Heart left ventricle (tissue), 16 donors: ENCODE results near the gene CRYZL1. TPM values are rescaled to one million over a fixed set of nuclear protein-coding genes. Genes with fewer than 3 reads are reported as not detected.
"Not testable (repeated sequence)": the region's sequence is repeated elsewhere in the genome, so short reads cannot be mapped to it uniquely, and the experiment has no call there.

ENCODE experiments used
- ATAC-seq, 4 donors: fragments of 200-7000 bp; cut with Tn5 transposase; one replicate each; pipeline ENCODE4 v1.9.1; 2020 to 2022; ENCODE audit warnings: moderate library complexity in 4 of 4, mild to moderate bottlenecking in 3 of 4, moderate number of reproducible peaks in 1 of 4
- DNase-seq, 5 donors: peaks; one replicate each; pipeline ENCODE4 v3.0.0-alpha.2; 2020
- H3K27ac ChIP-seq, 12 donors: fragments of 200-600 bp; sonication (generic) in 4 of 12; one replicate each; pipeline versions ENCODE4 v1.5.0 to v1.8.0; 2016 to 2022; ENCODE audit warnings: mild to moderate bottlenecking in 2 of 12
- H3K27me3 ChIP-seq, 9 donors: fragments of 200-600 bp; sonication (generic) in 2 of 9; one replicate each; pipeline versions ENCODE4 v1.5.1 to v1.8.0; 2016 to 2022; ENCODE audit warnings: mild to moderate bottlenecking in 3 of 9
- H3K36me3 ChIP-seq, 9 donors: fragments of 200-600 bp; sonication (generic) in 2 of 9; one replicate each; pipeline versions ENCODE4 v1.5.0 to v1.8.0; 2018 to 2022; ENCODE audit warnings: mild to moderate bottlenecking in 2 of 9
- H3K4me1 ChIP-seq, 12 donors: fragments of 200-600 bp; sonication (generic) in 4 of 12; one replicate each; pipeline versions ENCODE4 v1.5.0 to v1.8.0; 2016 to 2022; ENCODE audit warnings: mild to moderate bottlenecking in 3 of 12
- H3K4me3 ChIP-seq, 12 donors: fragments of 200-600 bp; sonication (generic) in 4 of 12; one replicate each; pipeline versions ENCODE4 v1.5.0 to v1.8.0; 2017 to 2022; ENCODE audit warnings: mild to moderate bottlenecking in 9 of 12, moderate library complexity in 4 of 12
- H3K9me3 ChIP-seq, 12 donors: fragments of 200-600 bp; sonication (generic) in 4 of 12; one replicate each; pipeline versions ENCODE4 v1.5.0 to v1.8.0; 2016 to 2022; ENCODE audit warnings: mild to moderate bottlenecking in 1 of 12
- CTCF ChIP-seq, 12 donors: fragments of 200-600 bp; sonication (generic) in 4 of 12; IDR thresholded peaks; one replicate each; pipeline versions ENCODE4 v1.5.0 to v1.8.0; 2018 to 2022; ENCODE audit warnings: antibody characterized with exemption in 12 of 12, mild to moderate bottlenecking in 5 of 12
- POLR2A ChIP-seq, 2 donors: fragments of 450-650 bp; IDR thresholded peaks; one replicate each; pipeline ENCODE4 v1.6.1; 2017; ENCODE audit warnings: antibody characterized with exemption in 2 of 2, mild to moderate bottlenecking in 2 of 2, moderate library complexity in 2 of 2
- WGBS, 4 donors: extraction: QIAGEN DNeasy Blood & Tissue Kit in 2 of 4; methylation state at CpG; one replicate each; pipeline versions ENCODE4 v1.1.5 to v1.1.7; 2013 to 2018; 5-methylcytosine and 5-hydroxymethylcytosine counted together
- intact Hi-C, 10 donors: fragments of 100-400 bp; cut with DNase I; formaldehyde crosslinking; loops; one replicate each; pipeline versions ENCODE4 v1.11.1 to v1.14.2; 2022
- polyA plus RNA-seq, 2 donors: library from polyadenylated mRNA; stranded (reverse); fragments of 200-250 nt; gene quantifications; one replicate each; pipeline ENCODE4 v1.2.3, GENCODE V29; 2013
- total RNA-seq, 9 donors: library from RNA; depleted of rRNA in 2 of 9; stranded (reverse); fragments of >200 nt in 2 of 9; fragmentation: NEBNext Ultra II Directional in 3 of 9; extraction: Animal tissue kit (Norgen Biotek cat#: 25700) in 3 of 9; gene quantifications; one replicate each; pipeline versions ENCODE4 v1.1.0 to v1.2.4, GENCODE V29; 2016 to 2023
- donor health status: ischemic (EF 13 %, LVEDD 7.1; RV severe dilation, severe dysfunction).
- donor health status: healthy with polysubstance abuse.
- donor health status: DM: no; HTN: yes; CAD: no.
- donor health status: DM: no; HTN: no; CAD: no.
- donor health status: ischemic (EF 25% LVEDD 6.9; RV normal size, moderate dysfunction).
- donor health status: ischemic (EF 25% LVEDD 5.7; RV mildly dilated, moderate dysfunction).
- donor health status: healthy.
- donor health status: DM: yes; HTN: yes; CAD: no.
- donor health status: ischemic (EF 35%, LVEDD 5.7; RV mildly dilated, moderate dysfunction).
- donor health status: nonischemic (EF 11% LVEDD 7.7; RV severe dilation, severe dysfunction).
- donor health status: DM: yes; HTN: yes; CAD: no.
- donor health status: PGD.
- donor health status: ischemic (EF 29% LVEDD 5.4; RV normal size, mild dysfunction).
- donor health status: nonischemic (EF 23%, LVEDD 6.1; RV moderate dilation, normal function).

The CRYZL1 gene
- total and polyA plus RNA-seq, 11 donors: 15.2 to 33.8 (median 25.1) TPM

GRCh38 chr21:33586927-33587326, 54.6 kb downstream of the CRYZL1 start:
- DNase-seq (no peak), ATAC-seq (no peak)
- intact Hi-C loops: loop anchor here in 3 of 10 donors (5.0 kb wide), 1 partner anchor 45 kb away; the partner anchor contains the start of genes GART (in 3 of the 3) and SON (in 3 of the 3)
- Histone ChIP-seq H3K9me3 (no peaks in the 10 kb centered on the region), H3K27me3 (no peaks in the 10 kb centered on the region), H3K36me3 (peaks cover 0 to 26% (median 6%) of the 10 kb centered on the region in 9 donors), H3K4me3 (no peak overlapping the region), H3K27ac (no peak overlapping the region), H3K4me1 (peaks cover 0 to 21% (median 10%) of the 10 kb centered on the region in 12 donors)
- TF ChIP-seq POLR2A (IDR thresholded peaks at IDR 0.05) (no peak), CTCF (IDR thresholded peaks at IDR 0.05) (no peak)
- WGBS, 4 donors: 78 to 82% (median 80%) methylated on average over 6 of the region's 6 CpGs

GRCh38 chr21:33584455-33584854, 57.1 kb downstream of the CRYZL1 start:
- TF ChIP-seq CTCF (IDR thresholded peaks at IDR 0.05) (no peak), POLR2A (IDR thresholded peaks at IDR 0.05) (no peak)
- ATAC-seq (no peak), DNase-seq (no peak)
- Histone ChIP-seq H3K36me3 (peaks cover 0 to 45% (median 18%) of the 10 kb centered on the region in 9 donors), H3K27ac (no peak overlapping the region), H3K4me1 (peaks cover 0 to 20% (median 11%) of the 10 kb centered on the region in 12 donors), H3K4me3 (no peak overlapping the region), H3K27me3 (no peaks in the 10 kb centered on the region), H3K9me3 (no peaks in the 10 kb centered on the region)
- intact Hi-C loops: no loop called here
- WGBS, 4 donors: 56 to 66% (median 58%) methylated on average over 3 of the region's 3 CpGs

GRCh38 chr21:33578959-33579542, 62.5 kb downstream of the CRYZL1 start:
- intact Hi-C loops: no loop called here
- DNase-seq: no peak
- Histone ChIP-seq H3K9me3 (no peaks in the 10 kb centered on the region), H3K36me3 (peaks cover 0 to 89% (median 62%) of the 10 kb centered on the region in 9 donors), H3K4me3 (no peak overlapping the region), H3K27me3 (no peaks in the 10 kb centered on the region), H3K4me1 (peaks cover 0 to 7% (median 0%) of the 10 kb centered on the region in 12 donors), H3K27ac (peak overlapping the region in 2 of 12 donors; percentile 13 to 14)
- peak in 1 of 4 donors; percentile 30 for ATAC-seq
- 84 to 90% (median 89%) methylated on average over 7 of the region's 7 CpGs for WGBS, 4 donors
- TF ChIP-seq POLR2A (IDR thresholded peaks at IDR 0.05) (no peak), CTCF (IDR thresholded peaks at IDR 0.05) (no peak)

GRCh38 chr21:33578214-33578613, 63.3 kb downstream of the CRYZL1 start:
- H3K4me3 ChIP-seq: no peak overlapping the region
- no peak for ATAC-seq
- peaks cover 0 to 7% (median 0%) of the 10 kb centered on the region in 12 donors for H3K4me1 ChIP-seq
- TF ChIP-seq CTCF (IDR thresholded peaks at IDR 0.05) (no peak), POLR2A (IDR thresholded peaks at IDR 0.05) (no peak)
- no peaks in the 10 kb centered on the region for H3K9me3 ChIP-seq
- WGBS, 4 donors: 91 to 96% (median 92%) methylated on average over 2 of the region's 2 CpGs
- intact Hi-C loops: no loop called here
- H3K36me3 ChIP-seq: peaks cover 0 to 92% (median 71%) of the 10 kb centered on the region in 9 donors
- H3K27ac ChIP-seq: no peak overlapping the region
- no peak for DNase-seq
- H3K27me3 ChIP-seq: no peaks in the 10 kb centered on the region

GRCh38 chr21:33576741-33577141, 64.8 kb downstream of the CRYZL1 start:
- H3K9me3 ChIP-seq, intact Hi-C loops, DNase-seq, H3K27me3 ChIP-seq, H3K27ac ChIP-seq, H3K4me3 ChIP-seq: not testable (repeated sequence)
- H3K36me3 ChIP-seq: peaks cover 0 to 92% (median 85%) of the 10 kb centered on the region in 9 donors
- H3K4me1 ChIP-seq: peaks cover 0 to 12% (median 4%) of the 10 kb centered on the region in 12 donors
- 43 to 63% (median 55%) methylated on average over 2 of the region's 2 CpGs for WGBS, 4 donors
- peak in 1 of 4 donors; percentile 49 for ATAC-seq
